Keratinocyte (primary cell): Measurements from ENCODE around the gene DLG1.

Source experiments
- CTCF ChIP-seq, 3 experiments: IDR thresholded peaks in 1 of 3; conservative IDR thresholded peaks in 1 of 3; optimal IDR thresholded peaks in 1 of 3; 2 replicates in 2 of 3; 3 replicates in 1 of 3; pipeline versions ENCODE3 to v1.5.1; 2011; ENCODE audit warnings: low read length in 3 of 3, mild to moderate bottlenecking in 3 of 3, moderate library complexity in 2 of 3, control low read depth in 1 of 3, inconsistent platforms in 1 of 3; ENCODE audit not compliant: insufficient read depth in 2 of 3; ENCODE audit errors: extremely low read depth in 1 of 3
- EZH2 ChIP-seq: IDR thresholded peaks from one replicate; pipeline ENCODE4 v1.6.1; 2012; ENCODE audit warnings: inconsistent platforms, mild to moderate bottlenecking, low read length, moderate library complexity

DNA sequence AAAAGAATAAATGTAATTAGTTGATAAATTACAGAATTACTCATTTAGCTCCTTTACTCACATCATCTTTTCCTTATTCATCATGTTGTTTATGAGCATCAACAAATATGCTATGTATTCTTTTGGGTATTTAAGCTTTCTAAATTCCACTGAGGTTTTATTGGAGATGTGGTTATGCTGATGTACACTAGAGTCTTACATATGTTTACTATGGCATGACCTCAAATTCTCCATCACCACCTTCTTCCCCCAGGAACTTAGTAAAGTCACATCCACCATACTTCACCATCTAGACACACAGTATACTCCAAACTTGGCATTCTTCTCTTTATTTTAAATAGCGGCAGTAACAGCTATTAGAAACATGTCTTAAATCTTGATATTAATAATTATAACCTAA is 194.6 kb downstream of the DLG1 start:
- TF ChIP-seq CTCF (optimal IDR thresholded peaks at IDR 0.05 in 1 of 3, IDR thresholded peaks at IDR 0.05 in 1 of 3, conservative IDR thresholded peaks at IDR 0.05 in 1 of 3; ENCODE audit: extremely low read depth in 1 of 3, insufficient read depth in 2 of 3, low read length in 3 of 3) (no peak), EZH2 (no peak)
